ENCODE measurements around the gene CPEB3.

The CPEB3 gene

DNA sequence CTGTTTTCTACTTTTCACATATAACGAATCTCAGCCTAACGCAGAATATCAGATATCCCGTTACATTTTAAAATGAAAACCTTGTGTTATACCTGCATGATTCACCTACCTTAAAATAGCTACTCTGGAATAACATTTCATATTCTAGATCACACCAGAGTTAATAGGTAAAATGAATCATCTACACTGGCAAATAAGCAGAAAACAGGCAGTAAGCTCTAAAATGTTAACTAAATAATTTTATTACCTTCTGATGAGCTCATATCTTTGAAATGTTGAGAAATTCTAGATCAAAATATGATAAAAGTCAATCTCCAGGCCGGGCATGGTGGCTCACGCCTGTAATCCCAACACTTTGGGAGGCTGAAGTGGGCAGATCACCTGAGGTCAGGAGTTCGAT, 71.3 kb downstream of the CPEB3 start:
- no peak for TF ChIP-seq POLR2AphosphoS5 (IDR thresholded peaks at IDR 0.05; ENCODE audit: low read depth, low read length)
- no peak for TF ChIP-seq TAF1 (IDR thresholded peaks at IDR 0.05; ENCODE audit: borderline replicate concordance, insufficient read depth, low read length)

DNA sequence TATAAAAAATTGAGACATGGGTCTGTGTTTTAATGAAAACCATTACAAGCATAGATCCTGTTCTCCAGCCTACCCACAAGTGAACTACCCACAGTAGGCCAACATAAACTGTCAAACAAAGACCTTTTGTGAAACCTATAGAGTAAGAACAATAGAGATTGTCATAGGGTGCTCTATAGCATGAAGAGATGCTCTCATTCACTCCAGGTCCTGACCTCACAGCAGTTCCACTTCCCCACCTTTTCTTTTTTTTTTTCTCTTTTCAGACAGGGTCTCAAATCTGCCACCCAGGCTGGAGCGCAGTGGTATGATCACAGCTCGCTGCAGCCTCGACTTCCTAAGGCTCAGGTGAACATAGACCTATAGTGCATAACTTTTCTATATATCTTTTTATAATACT, 72.3 kb downstream of the CPEB3 start:
- TF ChIP-seq SIN3A (IDR thresholded peaks at IDR 0.05; ENCODE audit: borderline replicate concordance, insufficient read depth, low read length): no peak
- TF ChIP-seq, protein P1, sequence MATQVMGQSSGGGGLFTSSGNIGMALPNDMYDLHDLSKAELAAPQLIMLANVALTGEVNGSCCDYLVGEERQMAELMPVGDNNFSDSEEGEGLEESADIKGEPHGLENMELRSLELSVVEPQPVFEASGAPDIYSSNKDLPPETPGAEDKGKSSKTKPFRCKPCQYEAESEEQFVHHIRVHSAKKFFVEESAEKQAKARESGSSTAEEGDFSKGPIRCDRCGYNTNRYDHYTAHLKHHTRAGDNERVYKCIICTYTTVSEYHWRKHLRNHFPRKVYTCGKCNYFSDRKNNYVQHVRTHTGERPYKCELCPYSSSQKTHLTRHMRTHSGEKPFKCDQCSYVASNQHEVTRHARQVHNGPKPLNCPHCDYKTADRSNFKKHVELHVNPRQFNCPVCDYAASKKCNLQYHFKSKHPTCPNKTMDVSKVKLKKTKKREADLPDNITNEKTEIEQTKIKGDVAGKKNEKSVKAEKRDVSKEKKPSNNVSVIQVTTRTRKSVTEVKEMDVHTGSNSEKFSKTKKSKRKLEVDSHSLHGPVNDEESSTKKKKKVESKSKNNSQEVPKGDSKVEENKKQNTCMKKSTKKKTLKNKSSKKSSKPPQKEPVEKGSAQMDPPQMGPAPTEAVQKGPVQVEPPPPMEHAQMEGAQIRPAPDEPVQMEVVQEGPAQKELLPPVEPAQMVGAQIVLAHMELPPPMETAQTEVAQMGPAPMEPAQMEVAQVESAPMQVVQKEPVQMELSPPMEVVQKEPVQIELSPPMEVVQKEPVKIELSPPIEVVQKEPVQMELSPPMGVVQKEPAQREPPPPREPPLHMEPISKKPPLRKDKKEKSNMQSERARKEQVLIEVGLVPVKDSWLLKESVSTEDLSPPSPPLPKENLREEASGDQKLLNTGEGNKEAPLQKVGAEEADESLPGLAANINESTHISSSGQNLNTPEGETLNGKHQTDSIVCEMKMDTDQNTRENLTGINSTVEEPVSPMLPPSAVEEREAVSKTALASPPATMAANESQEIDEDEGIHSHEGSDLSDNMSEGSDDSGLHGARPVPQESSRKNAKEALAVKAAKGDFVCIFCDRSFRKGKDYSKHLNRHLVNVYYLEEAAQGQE (IDR thresholded peaks at IDR 0.05; ENCODE audit: insufficient read depth in 1 of 2, low read depth in 2 of 2, low read length in 2 of 2): no peak
- TF ChIP-seq FOXP2 (optimal IDR thresholded peaks at IDR 0.05; ENCODE audit: borderline replicate concordance, extremely low read depth, extremely low read length, insufficient read depth): no peak
- no peak for TF ChIP-seq TAF1 (IDR thresholded peaks at IDR 0.05; ENCODE audit: borderline replicate concordance, insufficient read depth, low read length)
- no peak for TF ChIP-seq POLR2AphosphoS5 (IDR thresholded peaks at IDR 0.05; ENCODE audit: low read depth, low read length)

DNA sequence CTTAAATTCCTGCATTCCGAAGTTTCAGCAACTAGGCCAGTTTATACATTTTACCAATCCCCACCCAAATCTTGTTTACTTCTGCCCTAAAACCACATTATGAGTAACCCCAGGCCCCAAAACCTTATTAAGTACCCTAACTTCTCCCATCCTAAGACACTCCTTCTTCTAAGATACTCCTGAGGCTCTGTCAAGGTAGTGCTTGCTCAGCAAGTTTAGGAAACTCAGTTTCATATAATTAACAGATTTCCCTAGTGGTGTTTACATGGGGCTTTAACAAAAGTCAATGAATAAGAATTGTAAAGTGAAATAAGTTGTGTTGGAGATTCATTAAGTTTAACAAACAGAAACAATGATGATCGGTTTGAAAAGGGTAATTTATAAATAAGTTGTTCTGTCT, 77.8 kb downstream of the CPEB3 start:
- TF ChIP-seq FOXP2 (optimal IDR thresholded peaks at IDR 0.05; ENCODE audit: borderline replicate concordance, extremely low read depth, extremely low read length, insufficient read depth): no peak
- TF ChIP-seq, protein P1 (IDR thresholded peaks at IDR 0.05; ENCODE audit: insufficient read depth in 1 of 2, low read depth in 2 of 2, low read length in 2 of 2): no peak
- no peak for TF ChIP-seq SIN3A (IDR thresholded peaks at IDR 0.05; ENCODE audit: borderline replicate concordance, insufficient read depth, low read length)
- no peak for TF ChIP-seq POLR2AphosphoS5 (IDR thresholded peaks at IDR 0.05; ENCODE audit: low read depth, low read length)
- no peak for TF ChIP-seq TAF1 (IDR thresholded peaks at IDR 0.05; ENCODE audit: borderline replicate concordance, insufficient read depth, low read length)

- TF ChIP-seq TAF1 (IDR thresholded peaks at IDR 0.05; ENCODE audit: borderline replicate concordance, insufficient read depth, low read length) (no peak), SIN3A (IDR thresholded peaks at IDR 0.05; ENCODE audit: borderline replicate concordance, insufficient read depth, low read length) (no peak), POLR2AphosphoS5 (IDR thresholded peaks at IDR 0.05; ENCODE audit: low read depth, low read length) (no peak), FOXP2 (optimal IDR thresholded peaks at IDR 0.05; ENCODE audit: borderline replicate concordance, extremely low read depth, extremely low read length, insufficient read depth) (no peak)
- TF ChIP-seq, protein P1 (IDR thresholded peaks at IDR 0.05; ENCODE audit: insufficient read depth in 1 of 2, low read depth in 2 of 2, low read length in 2 of 2): no peak
Measured at GRCh38 chr10:92208736-92209135, 82.1 kb downstream of the CPEB3 start.

DNA sequence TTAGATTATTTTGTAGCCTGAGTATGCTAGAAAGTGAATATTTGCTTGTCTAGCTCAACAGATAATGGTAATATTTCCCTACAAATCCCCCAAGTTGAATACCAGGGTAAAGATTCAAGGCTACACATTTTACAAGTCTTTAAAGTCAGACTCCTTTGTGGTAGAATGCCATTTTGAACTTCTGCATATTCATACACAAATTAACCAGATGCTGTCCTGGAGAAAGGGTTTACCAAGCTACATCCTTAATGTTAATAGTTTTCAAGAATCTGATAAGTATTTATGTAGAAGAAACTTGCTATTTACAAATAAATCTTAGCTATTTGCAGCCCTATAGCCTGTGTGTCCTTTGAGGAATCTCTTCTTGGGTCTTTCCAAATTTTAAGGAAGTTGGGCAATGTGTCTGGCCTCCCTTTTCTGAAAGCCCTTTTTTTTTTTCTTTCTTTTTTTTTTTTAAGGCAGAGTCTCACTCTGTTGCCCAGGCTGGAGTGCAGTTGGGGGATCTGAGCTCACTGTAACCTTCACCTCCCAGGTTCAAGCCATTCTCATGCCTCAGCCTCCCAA, 82.6 kb downstream of the CPEB3 start:
- no peak for TF ChIP-seq POLR2AphosphoS5 (IDR thresholded peaks at IDR 0.05; ENCODE audit: low read depth, low read length)
- TF ChIP-seq FOXP2 (optimal IDR thresholded peaks at IDR 0.05; ENCODE audit: borderline replicate concordance, extremely low read depth, extremely low read length, insufficient read depth): no peak
- no peak for TF ChIP-seq SIN3A (IDR thresholded peaks at IDR 0.05; ENCODE audit: borderline replicate concordance, insufficient read depth, low read length)
- TF ChIP-seq TAF1 (IDR thresholded peaks at IDR 0.05; ENCODE audit: borderline replicate concordance, insufficient read depth, low read length): no peak
- TF ChIP-seq, protein P1 (IDR thresholded peaks at IDR 0.05; ENCODE audit: insufficient read depth in 1 of 2, low read depth in 2 of 2, low read length in 2 of 2): no peak
